ENCODE results near the gene KPNA6.
"Not testable (repeated sequence)": the region's sequence is repeated elsewhere in the genome, so short reads cannot be mapped to it uniquely, and the experiment has no call there.

The KPNA6 gene

DNA sequence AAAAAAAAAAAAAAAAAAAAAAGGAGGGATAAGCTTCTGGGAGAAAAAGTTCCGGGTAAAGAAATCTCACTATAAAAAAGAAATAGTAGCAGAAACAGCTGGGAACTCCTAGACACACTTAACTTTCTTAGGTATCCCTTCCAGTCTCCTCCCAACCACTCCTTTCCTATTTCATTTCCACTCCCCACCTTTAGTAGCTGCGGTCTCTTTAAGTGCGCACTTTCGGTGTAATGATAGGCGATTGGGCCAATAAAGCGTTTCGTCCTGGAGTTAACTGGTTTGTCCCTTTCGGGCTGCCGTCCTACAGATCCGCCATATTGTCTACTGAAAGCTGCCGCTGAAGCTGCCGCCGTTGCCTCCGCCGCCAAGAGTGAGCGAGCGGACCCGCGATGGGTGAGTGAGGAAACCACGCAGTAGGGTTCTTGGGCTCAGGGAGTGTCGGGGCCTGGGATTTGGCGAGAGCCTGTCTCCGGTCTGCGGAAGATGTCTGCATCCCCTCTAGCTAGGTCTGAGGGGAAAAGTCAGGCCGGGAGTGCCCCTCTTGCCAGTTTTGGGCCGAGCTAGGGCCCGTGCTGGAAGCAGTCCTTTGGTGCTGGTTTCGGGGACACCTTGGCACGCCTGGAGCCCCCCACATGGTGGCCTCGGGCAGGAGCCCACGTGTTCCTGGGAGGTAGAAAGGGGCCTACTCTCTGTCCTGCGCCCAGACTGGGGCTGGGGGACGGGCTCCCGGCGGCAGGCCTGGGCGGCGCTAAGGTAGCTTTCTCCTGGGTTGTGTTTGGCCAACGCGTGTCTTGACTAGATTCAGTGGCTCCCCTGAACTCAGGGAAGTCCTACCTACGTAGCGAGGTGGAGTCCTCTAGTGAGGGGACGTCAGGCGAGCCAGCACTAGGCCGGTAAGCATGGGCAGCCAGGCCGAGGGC lies at the start of gene KPNA6:
Gene KPNA6, plus strand, starts transcription at position 315 of the 920 bp plus-strand sequence. Its CDS starts 75 bp downstream, at position 390.
- Histone ChIP-seq H3K4me3 (ENCODE audit: low read depth, low read length) (peak within 1 kb of the TSS; percentile 100), H3K27me3 (ENCODE audit: control insufficient read depth, insufficient read depth, low read length) (no peaks in the 10 kb centered on the region), H3K27ac (peak within 1 kb of the TSS; percentile 88), H3K9me3 (ENCODE audit: control insufficient read depth, low read length) (no peaks in the 10 kb centered on the region), H3K9ac (peak within 1 kb of the TSS; percentile 46), H3K4me1 (no peaks in the 10 kb centered on the region), H3K4me2 (ENCODE audit: low read length) (peak within 1 kb of the TSS; percentile 96), H3K36me3 (ENCODE audit: control insufficient read depth, insufficient read depth, low read length) (no peaks in the 10 kb centered on the region), H3K79me2 (peaks cover 27% of the 10 kb centered on the region), H2AFZ (peak within 1 kb of the TSS; percentile 83)
- TF ChIP-seq, protein P1, sequence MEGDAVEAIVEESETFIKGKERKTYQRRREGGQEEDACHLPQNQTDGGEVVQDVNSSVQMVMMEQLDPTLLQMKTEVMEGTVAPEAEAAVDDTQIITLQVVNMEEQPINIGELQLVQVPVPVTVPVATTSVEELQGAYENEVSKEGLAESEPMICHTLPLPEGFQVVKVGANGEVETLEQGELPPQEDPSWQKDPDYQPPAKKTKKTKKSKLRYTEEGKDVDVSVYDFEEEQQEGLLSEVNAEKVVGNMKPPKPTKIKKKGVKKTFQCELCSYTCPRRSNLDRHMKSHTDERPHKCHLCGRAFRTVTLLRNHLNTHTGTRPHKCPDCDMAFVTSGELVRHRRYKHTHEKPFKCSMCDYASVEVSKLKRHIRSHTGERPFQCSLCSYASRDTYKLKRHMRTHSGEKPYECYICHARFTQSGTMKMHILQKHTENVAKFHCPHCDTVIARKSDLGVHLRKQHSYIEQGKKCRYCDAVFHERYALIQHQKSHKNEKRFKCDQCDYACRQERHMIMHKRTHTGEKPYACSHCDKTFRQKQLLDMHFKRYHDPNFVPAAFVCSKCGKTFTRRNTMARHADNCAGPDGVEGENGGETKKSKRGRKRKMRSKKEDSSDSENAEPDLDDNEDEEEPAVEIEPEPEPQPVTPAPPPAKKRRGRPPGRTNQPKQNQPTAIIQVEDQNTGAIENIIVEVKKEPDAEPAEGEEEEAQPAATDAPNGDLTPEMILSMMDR (IDR thresholded peaks at IDR 0.05) = no peak

- H3K9ac ChIP-seq = no peak overlapping the region
- no peaks in the 10 kb centered on the region for H3K27me3 ChIP-seq (ENCODE audit: control insufficient read depth, insufficient read depth, low read length)
- no peaks in the 10 kb centered on the region for H3K9me3 ChIP-seq (ENCODE audit: control insufficient read depth, low read length)
- no peaks in the 10 kb centered on the region for H3K36me3 ChIP-seq (ENCODE audit: control insufficient read depth, insufficient read depth, low read length)
- no peak overlapping the region for H3K27ac ChIP-seq
- no peak overlapping the region for H3K4me2 ChIP-seq (ENCODE audit: low read length)
- no peaks in the 10 kb centered on the region for H3K79me2 ChIP-seq
- no peak overlapping the region for H2AFZ ChIP-seq
- peaks cover 4% of the 10 kb centered on the region for H3K4me1 ChIP-seq
- TF ChIP-seq, protein P1 (IDR thresholded peaks at IDR 0.05) = no peak
- H3K4me3 ChIP-seq (ENCODE audit: low read depth, low read length) = no peak overlapping the region
Measured at GRCh38 chr1:32060914-32061313, 46.9 kb upstream of the KPNA6 start.

DNA sequence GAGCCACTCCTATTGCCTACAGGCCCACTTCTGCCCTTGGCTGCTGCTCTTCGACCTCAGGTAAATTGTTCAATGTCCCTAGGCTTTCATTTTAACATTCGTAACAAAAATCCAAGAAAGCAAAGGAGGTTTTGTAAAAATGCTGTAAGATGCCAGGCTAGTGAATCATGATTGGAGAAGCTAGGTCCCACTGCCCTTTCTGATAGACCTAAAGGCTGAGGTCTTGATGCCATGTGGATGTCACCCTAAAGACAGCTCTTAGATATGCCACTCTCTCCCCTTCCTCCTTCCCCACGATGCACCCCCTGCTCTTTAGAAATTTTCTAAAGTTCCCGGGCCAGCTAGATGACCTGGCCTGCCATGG lies 45.0 kb upstream of the KPNA6 start:
- Histone ChIP-seq H3K27ac (peak overlapping the region; percentile 24), H3K4me1 (peaks cover 4% of the 10 kb centered on the region), H3K9me3 (ENCODE audit: control insufficient read depth, low read length) (no peaks in the 10 kb centered on the region), H3K4me2 (ENCODE audit: low read length) (no peak overlapping the region), H3K4me3 (ENCODE audit: low read depth, low read length) (no peak overlapping the region), H3K9ac (no peak overlapping the region), H2AFZ (no peak overlapping the region), H3K79me2 (no peaks in the 10 kb centered on the region), H3K27me3 (ENCODE audit: control insufficient read depth, insufficient read depth, low read length) (no peaks in the 10 kb centered on the region), H3K36me3 (ENCODE audit: control insufficient read depth, insufficient read depth, low read length) (no peaks in the 10 kb centered on the region)
- TF ChIP-seq, protein P1 (IDR thresholded peaks at IDR 0.05) = no peak

DNA sequence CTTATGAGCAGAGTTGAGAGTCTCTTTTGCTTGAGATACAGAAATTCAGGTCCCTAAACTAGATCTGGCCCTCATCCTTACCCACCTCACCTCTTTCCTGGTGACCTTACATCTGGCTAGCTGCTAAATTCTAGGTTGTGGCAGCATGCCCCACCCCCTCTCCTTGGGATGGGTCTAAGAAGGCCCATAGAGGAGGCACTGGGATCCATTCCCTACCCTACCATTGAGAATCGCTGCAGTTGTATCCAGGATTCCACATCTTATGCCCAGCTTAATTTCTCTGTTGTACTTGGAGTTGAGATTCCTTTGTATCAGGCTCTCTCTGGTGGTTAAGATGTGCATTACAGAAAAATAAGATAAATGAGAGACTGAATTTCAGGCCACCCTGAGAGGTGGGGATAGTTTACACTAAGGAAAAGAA lies 44.6 kb upstream of the KPNA6 start:
- H3K4me1 ChIP-seq = peaks cover 4% of the 10 kb centered on the region
- H3K4me2 ChIP-seq (ENCODE audit: low read length) = no peak overlapping the region
- no peak overlapping the region for H3K9ac ChIP-seq
- no peaks in the 10 kb centered on the region for H3K27me3 ChIP-seq (ENCODE audit: control insufficient read depth, insufficient read depth, low read length)
- no peak overlapping the region for H2AFZ ChIP-seq
- H3K27ac ChIP-seq = peak overlapping the region; percentile 24
- TF ChIP-seq, protein P1 (IDR thresholded peaks at IDR 0.05) = peak; percentile 52
- H3K79me2 ChIP-seq = no peaks in the 10 kb centered on the region
- H3K4me3 ChIP-seq (ENCODE audit: low read depth, low read length) = no peak overlapping the region
- no peaks in the 10 kb centered on the region for H3K36me3 ChIP-seq (ENCODE audit: control insufficient read depth, insufficient read depth, low read length)
- no peaks in the 10 kb centered on the region for H3K9me3 ChIP-seq (ENCODE audit: control insufficient read depth, low read length)

GRCh38 chr1:32065613-32066488 lies 42.0 kb upstream of the KPNA6 start:
- not testable (repeated sequence) for H3K27ac ChIP-seq; H3K27me3 ChIP-seq (ENCODE audit: control insufficient read depth, insufficient read depth, low read length); H3K36me3 ChIP-seq (ENCODE audit: control insufficient read depth, insufficient read depth, low read length); H3K9me3 ChIP-seq (ENCODE audit: control insufficient read depth, low read length); H3K4me3 ChIP-seq (ENCODE audit: low read depth, low read length); H3K79me2 ChIP-seq; H2AFZ ChIP-seq; H3K4me1 ChIP-seq; H3K9ac ChIP-seq
- peak overlapping the region; percentile 5 for H3K4me2 ChIP-seq (ENCODE audit: low read length)

Data from parathyroid adenoma (tissue), 2 donors.